ENCODE measurements around the gene MX2. TPM values are rescaled to one million over a fixed set of nuclear protein-coding genes. Genes with fewer than 3 reads are reported as not detected.
"Not testable (repeated sequence)": the region's sequence is repeated elsewhere in the genome, so short reads cannot be mapped to it uniquely, and the experiment has no call there.

MX2 gene
- polyA plus RNA-seq, 4 donors, result 0.78 to 2.1 (median 1.6) TPM

GRCh38 chr21:41410767-41411448, 49.1 kb downstream of the MX2 start:
- DNase-seq (ENCODE audit: low read depth in 4 of 4, low spot score in 3 of 4), result no peak

GRCh38 chr21:41411449-41412089, 49.7 kb downstream of the MX2 start:
- no peak for DNase-seq (ENCODE audit: low read depth in 4 of 4, low spot score in 3 of 4)

GRCh38 chr21:41417505-41417904, 55.7 kb downstream of the MX2 start:
- DNase-seq (ENCODE audit: low read depth in 4 of 4, low spot score in 3 of 4), result not testable (repeated sequence)

- no peak for DNase-seq (ENCODE audit: low read depth in 4 of 4, low spot score in 3 of 4)
Measured at GRCh38 chr21:41418393-41418792, 56.6 kb downstream of the MX2 start.

GRCh38 chr21:41418956-41419680, 57.3 kb downstream of the MX2 start:
- no peak for DNase-seq (ENCODE audit: low read depth in 4 of 4, low spot score in 3 of 4)

- DNase-seq (ENCODE audit: low read depth in 4 of 4, low spot score in 3 of 4), result peak; percentile 78 to 90 (median 86)
Measured at GRCh38 chr21:41419921-41420862, 58.4 kb downstream of the MX2 start.

- DNase-seq (ENCODE audit: low read depth in 4 of 4, low spot score in 3 of 4), result not testable (repeated sequence)
Measured at GRCh38 chr21:41420998-41421397, 59.2 kb downstream of the MX2 start.

- no peak for DNase-seq (ENCODE audit: low read depth in 4 of 4, low spot score in 3 of 4)
Measured at GRCh38 chr21:41422546-41423304, 60.9 kb downstream of the MX2 start.

GRCh38 chr21:41423305-41423636, 61.4 kb downstream of the MX2 start:
- not testable (repeated sequence) for DNase-seq (ENCODE audit: low read depth in 4 of 4, low spot score in 3 of 4)

GRCh38 chr21:41425588-41425953, 63.7 kb downstream of the MX2 start:
- no peak for DNase-seq (ENCODE audit: low read depth in 4 of 4, low spot score in 3 of 4)

GRCh38 chr21:41425954-41426675, 64.3 kb downstream of the MX2 start, which contains the start of gene MX1:
Gene MX1, plus strand, starts transcription at chr21:41426239. Its CDS starts 5,832 bp downstream, at chr21:41432071.
- DNase-seq (ENCODE audit: low read depth in 4 of 4, low spot score in 3 of 4), result peak in 1 of 4 donors; percentile 20

- DNase-seq (ENCODE audit: low read depth in 4 of 4, low spot score in 3 of 4), result no peak
Measured at GRCh38 chr21:41426676-41427404, 65.0 kb downstream of the MX2 start.

GRCh38 chr21:41427556-41427955, 65.7 kb downstream of the MX2 start:
- no peak for DNase-seq (ENCODE audit: low read depth in 4 of 4, low spot score in 3 of 4)

GRCh38 chr21:41428311-41428710, 66.5 kb downstream of the MX2 start:
- no peak for DNase-seq (ENCODE audit: low read depth in 4 of 4, low spot score in 3 of 4)

- DNase-seq (ENCODE audit: low read depth in 4 of 4, low spot score in 3 of 4), result no peak
Measured at GRCh38 chr21:41428847-41429246, 67.0 kb downstream of the MX2 start.

- DNase-seq (ENCODE audit: low read depth in 4 of 4, low spot score in 3 of 4), result no peak
Measured at GRCh38 chr21:41429305-41429704, 67.5 kb downstream of the MX2 start.

GRCh38 chr21:41429925-41430491, 68.2 kb downstream of the MX2 start:
- no peak for DNase-seq (ENCODE audit: low read depth in 4 of 4, low spot score in 3 of 4)
